ENCODE data around the gene CTSZ. TPM values are rescaled to one million over a fixed set of nuclear protein-coding genes. Genes with fewer than 3 reads are reported as not detected.
"Not testable (repeated sequence)": the region's sequence is repeated elsewhere in the genome, so short reads cannot be mapped to it uniquely, and the experiment has no call there.

Gene CTSZ
- total RNA-seq, 2 experiments from 2014 or later = 14.7 to 17.7 TPM

GRCh38 chr20:59043698-59044097 lies 36.6 kb upstream of the CTSZ start:
- ChIA-PET POLR2A (interaction anchor here (0.9 to 4.1 kb wide), 14 partner anchors 8 to 393 kb away, joined by 3 to 67 read pairs (median 6); partner anchors contain the start of genes ATP5F1E and STX16), CTCF (interaction anchor here (0.6 to 1.3 kb wide), 2 partner anchors 11 to 44 kb away, joined by 3 to 5 read pairs; partner anchors contain the start of gene ATP5F1E)
- no peaks in the 10 kb centered on the region for H3K27me3 Mint-ChIP-seq
- Histone ChIP-seq H3K4me3 (ENCODE audit: low read length) (no peak overlapping the region), H3K9me3 (ENCODE audit: control insufficient read depth in 1 of 2, insufficient read depth in 1 of 2, low read length in 2 of 2) (no peaks in the 10 kb centered on the region), H3K36me3 (ENCODE audit: insufficient read depth, low read length) (no peaks in the 10 kb centered on the region), H3K4me1 (ENCODE audit: insufficient read depth, low read length) (peaks cover 41% of the 10 kb centered on the region), H3K27me3 (ENCODE audit: control insufficient read depth in 1 of 2, insufficient read depth in 2 of 2, low read length in 2 of 2) (no peaks in the 10 kb centered on the region), H3K27ac (ENCODE audit: low read depth in 1 of 2, low read length in 2 of 2) (peak overlapping the region in 1 of 2 donors; percentile 9)
- intact Hi-C loops (cut with DNase I, micrococcal nuclease) = loop anchor here (2.0 to 10.0 kb wide), 5 partner anchors 39 to 739 kb away; partner anchors contain the start of genes STX16 (in 2 of the 2), NELFCD (in 1 of the 2) and RAB22A (in 1 of the 2)
- DNase-seq (peak in 3 of 14 experiments; percentile 34 to 48 (median 43)), ATAC-seq (ENCODE audit: poor library complexity) (no peak)
- peak overlapping the region; percentile 78 for H3K4me3 Mint-ChIP-seq
- TF ChIP-seq CTCF (IDR thresholded peaks at IDR 0.05) = no peak
- no peaks in the 10 kb centered on the region for H3K9me3 Mint-ChIP-seq
- H3K36me3 Mint-ChIP-seq (ENCODE audit: low read depth) = peaks cover 24% of the 10 kb centered on the region
- peaks cover 48% of the 10 kb centered on the region for H3K4me1 Mint-ChIP-seq (ENCODE audit: low read depth)
- H3K27ac Mint-ChIP-seq = peak overlapping the region; percentile 91

GRCh38 chr20:59042796-59043631 lies 36.0 kb upstream of the CTSZ start:
- ATAC-seq (ENCODE audit: poor library complexity) (peak; percentile 94), DNase-seq (peak; percentile 87 to 97 (median 94))
- Mint-ChIP-seq H3K36me3 (ENCODE audit: low read depth) (peaks cover 29% of the 10 kb centered on the region), H3K27ac (peak overlapping the region; percentile 91), H3K9me3 (no peaks in the 10 kb centered on the region), H3K27me3 (no peaks in the 10 kb centered on the region), H3K4me3 (peak overlapping the region; percentile 92), H3K4me1 (ENCODE audit: low read depth) (peaks cover 48% of the 10 kb centered on the region)
- Histone ChIP-seq H3K9me3 (ENCODE audit: control insufficient read depth in 1 of 2, insufficient read depth in 1 of 2, low read length in 2 of 2) (no peaks in the 10 kb centered on the region), H3K36me3 (ENCODE audit: insufficient read depth, low read length) (peaks cover 5% of the 10 kb centered on the region), H3K4me3 (ENCODE audit: low read length) (peak overlapping the region; percentile 85), H3K27me3 (ENCODE audit: control insufficient read depth in 1 of 2, insufficient read depth in 2 of 2, low read length in 2 of 2) (no peaks in the 10 kb centered on the region), H3K27ac (ENCODE audit: low read depth in 1 of 2, low read length in 2 of 2) (peak overlapping the region; percentile 67 to 77), H3K4me1 (ENCODE audit: insufficient read depth, low read length) (peaks cover 41% of the 10 kb centered on the region)
- ChIA-PET CTCF (interaction anchor here (1.3 kb wide), 1 partner anchor 45 kb away, joined by 5 read pairs; no protein-coding TSS in a partner anchor), POLR2A (interaction anchor here (0.9 to 4.1 kb wide), 16 partner anchors 9 to 392 kb away, joined by 3 to 67 read pairs (median 6); partner anchors contain the start of genes ATP5F1E and STX16)
- TF ChIP-seq CTCF (IDR thresholded peaks at IDR 0.05) = no peak
- intact Hi-C loops (cut with DNase I, micrococcal nuclease) = loop anchor here (1.0 to 10.0 kb wide), 6 partner anchors 11 to 738 kb away; partner anchors contain the start of genes ATP5F1E (in 2 of the 2), STX16 (in 2 of the 2), NELFCD (in 1 of the 2) and RAB22A (in 1 of the 2)

- ChIA-PET POLR2A (interaction anchor here (0.9 to 4.1 kb wide), 10 partner anchors 10 to 211 kb away, joined by 3 to 67 read pairs (median 6); partner anchors contain the start of gene ATP5F1E), CTCF (interaction anchor here (1.3 kb wide), 1 partner anchor 46 kb away, joined by 5 read pairs; no protein-coding TSS in a partner anchor)
- intact Hi-C loops (cut with DNase I, micrococcal nuclease) = loop anchor here (1.0 to 10.0 kb wide), 6 partner anchors 10 to 737 kb away; partner anchors contain the start of genes ATP5F1E (in 2 of the 2), STX16 (in 2 of the 2), NELFCD (in 1 of the 2) and RAB22A (in 1 of the 2)
- Histone ChIP-seq H3K9me3 (ENCODE audit: control insufficient read depth in 1 of 2, insufficient read depth in 1 of 2, low read length in 2 of 2) (no peaks in the 10 kb centered on the region), H3K4me1 (ENCODE audit: insufficient read depth, low read length) (peaks cover 37% of the 10 kb centered on the region), H3K27ac (ENCODE audit: low read depth in 1 of 2, low read length in 2 of 2) (peak within 1 kb of the TSS; percentile 67 to 77), H3K4me3 (ENCODE audit: low read length) (peak within 1 kb of the TSS; percentile 85), H3K36me3 (ENCODE audit: insufficient read depth, low read length) (peaks cover 12% of the 10 kb centered on the region), H3K27me3 (ENCODE audit: control insufficient read depth in 1 of 2, insufficient read depth in 2 of 2, low read length in 2 of 2) (no peaks in the 10 kb centered on the region)
- peak; percentile 3 for ATAC-seq (ENCODE audit: poor library complexity)
- H3K27me3 Mint-ChIP-seq = no peaks in the 10 kb centered on the region
- TF ChIP-seq CTCF (IDR thresholded peaks at IDR 0.05) = no peak
- H3K4me1 Mint-ChIP-seq (ENCODE audit: low read depth) = peaks cover 52% of the 10 kb centered on the region
- H3K9me3 Mint-ChIP-seq = no peaks in the 10 kb centered on the region
- peak within 1 kb of the TSS; percentile 92 for H3K4me3 Mint-ChIP-seq
- DNase-seq = peak in 3 of 14 experiments; percentile 1 to 40 (median 10)
- peaks cover 36% of the 10 kb centered on the region for H3K36me3 Mint-ChIP-seq (ENCODE audit: low read depth)
- peak within 1 kb of the TSS; percentile 91 for H3K27ac Mint-ChIP-seq
Observed at GRCh38 chr20:59042151-59042795, 35.2 kb upstream of the CTSZ start, which contains the start of gene PRELID3B. TSS of gene PRELID3B (minus strand) at chr20:59042786. CDS start at chr20:59042730, 56 bp downstream.

- CTCF ChIA-PET; H3K27me3 Mint-ChIP-seq; DNase-seq; H3K27me3 ChIP-seq (ENCODE audit: control insufficient read depth in 1 of 2, insufficient read depth in 2 of 2, low read length in 2 of 2); H3K9me3 Mint-ChIP-seq; ATAC-seq (ENCODE audit: poor library complexity); H3K9me3 ChIP-seq (ENCODE audit: control insufficient read depth in 1 of 2, insufficient read depth in 1 of 2, low read length in 2 of 2); H3K27ac ChIP-seq (ENCODE audit: low read depth in 1 of 2, low read length in 2 of 2): not testable (repeated sequence)
- Mint-ChIP-seq H3K4me1 (ENCODE audit: low read depth) (peaks cover 59% of the 10 kb centered on the region), H3K27ac (peak overlapping the region; percentile 91), H3K36me3 (ENCODE audit: low read depth) (peaks cover 44% of the 10 kb centered on the region), H3K4me3 (peak overlapping the region; percentile 89)
- intact Hi-C loops (cut with DNase I, micrococcal nuclease) = loop anchor here (5.0 to 10.0 kb wide), 4 partner anchors 41 to 737 kb away; partner anchors contain the start of genes STX16 (in 2 of the 2) and RAB22A (in 1 of the 2)
- POLR2A ChIA-PET = interaction anchor here (2.2 to 4.1 kb wide), 3 partner anchors 9 to 212 kb away, joined by 6 to 67 read pairs (median 9); partner anchors contain the start of gene ATP5F1E
- Histone ChIP-seq H3K36me3 (ENCODE audit: insufficient read depth, low read length) (peaks cover 19% of the 10 kb centered on the region), H3K4me1 (ENCODE audit: insufficient read depth, low read length) (peaks cover 37% of the 10 kb centered on the region), H3K4me3 (ENCODE audit: low read length) (peak overlapping the region; percentile 85)
Observed at GRCh38 chr20:59041487-59041886, 34.4 kb upstream of the CTSZ start.
